ENCODE data around the gene TFRC.
"Not testable (repeated sequence)": the region's sequence is repeated elsewhere in the genome, so short reads cannot be mapped to it uniquely, and the experiment has no call there.

Gene TFRC

DNA sequence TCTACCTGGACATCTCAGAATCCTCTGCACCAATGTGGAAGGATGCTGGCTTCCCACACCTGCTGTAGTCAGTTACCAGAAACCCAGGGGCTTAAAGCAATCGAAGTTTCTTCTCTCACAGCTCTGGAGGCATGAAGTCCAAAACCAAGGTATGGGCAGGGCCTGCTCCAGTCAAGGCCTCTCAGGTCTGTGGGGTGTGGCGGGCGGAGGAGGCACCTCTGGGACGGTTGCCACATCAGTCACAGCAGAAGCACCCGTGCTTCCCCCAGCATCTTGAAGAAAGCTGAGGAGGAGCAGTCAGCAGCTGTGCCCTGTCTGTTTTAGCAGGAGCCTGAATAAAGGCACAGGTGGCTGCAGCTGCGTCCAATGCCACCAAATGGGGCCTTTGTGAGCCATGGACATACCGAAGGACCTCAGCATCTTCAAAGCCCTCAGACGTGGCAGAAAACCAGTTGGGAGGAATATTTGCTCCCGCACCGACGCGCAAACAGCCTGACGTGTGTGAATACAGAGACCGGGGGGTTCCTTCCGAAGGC, 68.9 kb downstream of the TFRC start:
- DNase-seq (ENCODE audit: low read depth): no peak
- TF ChIP-seq, protein P1, sequence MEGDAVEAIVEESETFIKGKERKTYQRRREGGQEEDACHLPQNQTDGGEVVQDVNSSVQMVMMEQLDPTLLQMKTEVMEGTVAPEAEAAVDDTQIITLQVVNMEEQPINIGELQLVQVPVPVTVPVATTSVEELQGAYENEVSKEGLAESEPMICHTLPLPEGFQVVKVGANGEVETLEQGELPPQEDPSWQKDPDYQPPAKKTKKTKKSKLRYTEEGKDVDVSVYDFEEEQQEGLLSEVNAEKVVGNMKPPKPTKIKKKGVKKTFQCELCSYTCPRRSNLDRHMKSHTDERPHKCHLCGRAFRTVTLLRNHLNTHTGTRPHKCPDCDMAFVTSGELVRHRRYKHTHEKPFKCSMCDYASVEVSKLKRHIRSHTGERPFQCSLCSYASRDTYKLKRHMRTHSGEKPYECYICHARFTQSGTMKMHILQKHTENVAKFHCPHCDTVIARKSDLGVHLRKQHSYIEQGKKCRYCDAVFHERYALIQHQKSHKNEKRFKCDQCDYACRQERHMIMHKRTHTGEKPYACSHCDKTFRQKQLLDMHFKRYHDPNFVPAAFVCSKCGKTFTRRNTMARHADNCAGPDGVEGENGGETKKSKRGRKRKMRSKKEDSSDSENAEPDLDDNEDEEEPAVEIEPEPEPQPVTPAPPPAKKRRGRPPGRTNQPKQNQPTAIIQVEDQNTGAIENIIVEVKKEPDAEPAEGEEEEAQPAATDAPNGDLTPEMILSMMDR (IDR thresholded peaks at IDR 0.05; ENCODE audit: control insufficient read depth, insufficient read depth, low read depth, low read length, missing control alignments): no peak
- H3K4me3 ChIP-seq (ENCODE audit: control insufficient read depth, low read depth, low read length): no peak overlapping the region

DNA sequence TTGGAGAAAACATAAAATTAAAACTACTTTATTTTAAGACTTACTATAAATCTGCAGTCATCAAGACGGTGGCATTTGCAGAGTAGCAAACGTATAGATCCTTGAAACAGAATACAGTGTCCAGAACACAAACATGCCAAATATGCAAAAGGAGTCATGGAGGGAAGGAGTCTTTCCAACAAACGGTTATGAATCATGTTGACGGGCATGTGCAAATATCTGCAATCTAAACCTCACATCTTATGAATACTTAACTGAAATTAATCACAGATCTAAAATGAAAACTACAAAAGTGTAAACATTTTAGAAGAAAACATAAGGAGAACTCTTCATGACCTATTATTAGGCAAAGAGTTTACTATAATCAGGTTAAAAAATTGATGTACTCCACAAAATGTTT, 69.4 kb downstream of the TFRC start:
- TF ChIP-seq, protein P1 (IDR thresholded peaks at IDR 0.05; ENCODE audit: control insufficient read depth, insufficient read depth, low read depth, low read length, missing control alignments): no peak
- no peak for DNase-seq (ENCODE audit: low read depth)
- H3K4me3 ChIP-seq (ENCODE audit: control insufficient read depth, low read depth, low read length): no peak overlapping the region

DNA sequence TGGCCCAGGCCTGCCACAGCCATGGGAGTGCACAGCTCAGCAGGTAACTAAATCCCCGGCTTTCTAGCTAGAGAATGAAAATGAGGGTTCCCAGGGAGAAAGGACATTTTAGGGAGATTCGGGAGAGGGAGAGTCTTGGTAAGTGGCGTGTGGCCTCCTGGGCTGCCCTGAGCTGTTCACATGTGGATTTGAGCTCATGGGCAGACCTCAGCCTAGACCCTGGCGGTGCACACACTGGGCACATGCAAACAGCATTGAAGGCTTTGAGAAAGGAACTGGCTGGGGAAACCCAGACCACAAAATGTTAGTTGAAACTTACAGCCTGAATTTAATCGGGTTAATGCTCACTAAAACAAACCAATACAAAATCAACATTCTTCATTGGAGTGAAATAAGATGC, 72.4 kb downstream of the TFRC start:
- TF ChIP-seq, protein P1 (IDR thresholded peaks at IDR 0.05; ENCODE audit: control insufficient read depth, insufficient read depth, low read depth, low read length, missing control alignments): no peak
- no peak for DNase-seq (ENCODE audit: low read depth)

DNA sequence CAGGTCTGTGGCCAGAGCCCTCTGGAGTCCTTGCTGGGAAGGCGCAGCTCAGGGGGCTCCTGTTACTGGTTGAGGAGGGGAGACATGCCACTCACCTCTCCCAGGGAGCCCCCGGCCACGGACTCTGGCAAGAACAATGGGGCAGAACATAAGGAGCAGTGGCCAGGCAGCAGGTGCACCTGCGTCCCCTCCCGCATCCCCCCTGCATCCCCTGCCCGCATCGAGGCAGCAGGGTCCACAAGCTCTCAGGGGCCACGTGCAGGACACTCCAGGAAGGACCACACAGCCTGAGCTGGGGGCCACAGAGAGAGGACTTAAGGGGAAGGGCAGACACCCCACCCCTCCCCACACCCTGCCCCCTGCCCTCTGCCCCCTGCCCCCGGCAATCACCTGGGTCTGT, 73.0 kb downstream of the TFRC start:
- TF ChIP-seq, protein P1 (IDR thresholded peaks at IDR 0.05; ENCODE audit: control insufficient read depth, insufficient read depth, low read depth, low read length, missing control alignments): no peak
- no peak overlapping the region for H3K4me3 ChIP-seq (ENCODE audit: control insufficient read depth, low read depth, low read length)
- no peak for DNase-seq (ENCODE audit: low read depth)

More for the DNA sequence above, 72.4 kb downstream of the TFRC start:
- no peak overlapping the region for H3K4me3 ChIP-seq (ENCODE audit: control insufficient read depth, low read depth, low read length)

DNA sequence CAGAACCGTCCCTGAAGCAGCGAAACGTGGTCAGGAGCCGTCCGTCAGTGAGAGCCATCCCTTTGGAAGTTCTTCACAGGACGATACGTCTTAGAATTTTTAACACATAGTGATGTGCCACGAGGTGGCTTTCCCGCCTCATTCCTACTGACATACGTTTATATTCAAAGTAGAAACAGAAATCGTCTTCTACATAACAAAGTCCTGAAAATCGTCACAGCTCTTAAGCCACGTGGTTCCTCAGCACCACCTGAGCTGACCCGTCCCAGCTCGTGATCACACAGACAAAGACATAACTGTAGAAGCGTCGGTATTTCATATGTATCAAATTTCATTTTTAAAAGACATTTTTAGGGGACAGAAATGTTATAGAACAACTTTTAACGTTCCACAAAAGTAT, 73.5 kb downstream of the TFRC start:
- no peak overlapping the region for H3K4me3 ChIP-seq (ENCODE audit: control insufficient read depth, low read depth, low read length)
- no peak for DNase-seq (ENCODE audit: low read depth)
- TF ChIP-seq, protein P1 (IDR thresholded peaks at IDR 0.05; ENCODE audit: control insufficient read depth, insufficient read depth, low read depth, low read length, missing control alignments): no peak

DNA sequence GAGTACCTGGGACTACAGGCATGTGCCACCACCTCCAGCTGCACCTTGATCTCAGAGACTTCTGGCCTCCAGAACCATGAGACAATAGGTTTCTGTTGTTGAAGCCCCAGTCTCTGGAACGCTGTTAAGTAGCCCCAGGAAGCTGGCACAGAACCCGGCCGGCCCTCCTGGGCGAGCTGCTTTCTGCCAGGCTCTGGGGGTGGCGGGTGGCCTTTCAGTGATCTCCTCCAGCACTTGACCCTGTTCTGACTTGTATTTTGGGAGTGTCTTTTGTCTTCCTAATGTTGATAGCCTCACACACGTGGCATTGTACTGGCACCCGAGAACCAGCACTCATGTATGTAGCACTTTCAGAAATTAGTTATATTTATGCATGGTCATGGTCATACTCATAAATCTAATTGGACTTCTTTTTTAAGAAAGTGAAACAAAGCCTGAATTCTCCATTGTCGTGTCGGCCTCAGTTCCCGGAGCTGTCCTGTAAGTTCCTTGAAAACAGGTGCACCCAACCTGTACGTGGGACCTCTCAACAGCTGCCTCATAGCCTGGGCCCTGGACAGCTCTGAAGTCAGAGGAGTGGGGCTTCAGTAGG, 74.0 kb downstream of the TFRC start:
- DNase-seq (ENCODE audit: low read depth): no peak
- TF ChIP-seq, protein P1 (IDR thresholded peaks at IDR 0.05; ENCODE audit: control insufficient read depth, insufficient read depth, low read depth, low read length, missing control alignments): no peak
- H3K4me3 ChIP-seq (ENCODE audit: control insufficient read depth, low read depth, low read length): no peak overlapping the region

DNA sequence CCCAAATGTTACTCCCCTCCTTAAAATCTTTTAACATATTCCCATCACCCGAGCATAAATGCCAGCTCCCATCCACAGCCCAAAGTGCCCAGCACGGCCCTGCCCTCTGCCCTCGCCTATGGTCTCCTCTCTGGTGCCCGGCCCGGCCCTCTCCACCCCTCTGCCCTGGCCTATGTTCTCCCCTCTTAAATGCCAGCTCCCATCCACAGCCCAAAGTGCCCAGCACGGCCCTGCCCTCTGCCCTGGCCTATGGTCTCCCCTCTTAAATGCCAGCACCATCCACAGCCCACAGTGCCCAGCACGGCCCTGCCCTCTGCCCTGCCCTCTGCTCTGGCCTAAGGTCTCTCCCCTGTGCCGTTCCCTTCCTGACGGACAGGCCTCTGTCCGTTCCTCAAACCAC, 76.6 kb downstream of the TFRC start:
- H3K4me3 ChIP-seq (ENCODE audit: control insufficient read depth, low read depth, low read length); DNase-seq (ENCODE audit: low read depth): not testable (repeated sequence)

DNA sequence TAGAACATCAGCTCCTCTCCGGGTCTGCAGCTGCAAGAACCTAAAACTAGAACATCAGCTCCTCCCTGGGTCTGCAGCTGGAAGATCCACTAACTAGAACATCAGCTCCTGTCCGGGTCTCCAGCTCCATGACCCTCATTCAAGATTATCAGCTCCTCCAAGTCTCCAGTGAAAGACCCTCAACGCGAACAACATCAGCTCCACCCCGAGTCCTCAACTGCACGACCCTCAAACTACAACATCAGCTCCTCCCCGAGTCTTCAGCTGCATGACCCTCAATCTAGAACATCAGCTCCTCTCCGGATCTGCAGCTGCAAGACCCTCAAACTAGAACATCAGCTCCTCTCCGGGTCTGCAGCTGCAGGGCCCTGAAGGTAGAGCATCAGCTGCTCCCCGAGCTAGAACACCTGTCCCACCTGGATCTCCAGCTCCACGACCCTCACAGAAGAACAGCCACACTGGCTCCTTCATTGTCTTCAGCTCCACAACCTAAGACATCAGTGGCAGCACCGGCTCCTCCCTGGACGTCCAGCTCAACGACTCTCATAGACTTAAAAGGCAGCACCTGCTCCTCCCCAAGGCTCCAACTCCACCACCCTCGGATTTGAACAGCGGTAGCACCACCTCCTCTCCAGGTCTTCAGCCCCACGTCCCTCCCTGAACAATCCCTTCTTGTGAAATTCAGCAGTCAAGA, 77.4 kb downstream of the TFRC start:
- H3K4me3 ChIP-seq (ENCODE audit: control insufficient read depth, low read depth, low read length); DNase-seq (ENCODE audit: low read depth): not testable (repeated sequence)
